Stromal cell of bone marrow (primary cell): ENCODE results near the gene ODF4.

Source experiments
- DNase-seq: peaks from one replicate; pipeline ENCODE4 v3.0.0-alpha.2; 2012; ENCODE audit warnings: low read depth

The ODF4 gene, protein sequence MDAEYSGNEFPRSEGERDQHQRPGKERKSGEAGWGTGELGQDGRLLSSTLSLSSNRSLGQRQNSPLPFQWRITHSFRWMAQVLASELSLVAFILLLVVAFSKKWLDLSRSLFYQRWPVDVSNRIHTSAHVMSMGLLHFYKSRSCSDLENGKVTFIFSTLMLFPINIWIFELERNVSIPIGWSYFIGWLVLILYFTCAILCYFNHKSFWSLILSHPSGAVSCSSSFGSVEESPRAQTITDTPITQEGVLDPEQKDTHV

DNA sequence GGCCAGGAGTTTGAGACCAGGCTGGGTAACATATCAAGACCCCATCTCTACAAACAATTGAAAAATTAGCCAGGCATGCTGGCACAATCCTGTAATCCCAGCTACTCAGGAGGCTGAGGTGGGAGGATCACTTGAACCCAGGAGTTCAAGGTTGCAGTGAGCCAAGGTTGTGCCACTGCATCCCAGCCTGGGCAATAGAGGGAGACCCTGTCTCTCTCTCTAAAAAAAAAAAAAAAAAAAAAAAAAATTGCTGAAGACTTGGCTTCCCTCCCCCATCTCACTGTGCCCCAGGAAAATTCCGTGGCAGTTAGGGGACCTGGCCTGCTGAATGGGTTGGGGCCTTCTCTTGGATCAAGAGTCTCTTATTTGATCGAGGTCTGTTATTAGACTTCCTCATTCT is at the start of gene ODF4:
Gene ODF4 (plus strand): TSS at position 301 of the 400 bp plus-strand sequence. CDS start 212 bp downstream, outside the sequence.
- no peak for DNase-seq

DNA sequence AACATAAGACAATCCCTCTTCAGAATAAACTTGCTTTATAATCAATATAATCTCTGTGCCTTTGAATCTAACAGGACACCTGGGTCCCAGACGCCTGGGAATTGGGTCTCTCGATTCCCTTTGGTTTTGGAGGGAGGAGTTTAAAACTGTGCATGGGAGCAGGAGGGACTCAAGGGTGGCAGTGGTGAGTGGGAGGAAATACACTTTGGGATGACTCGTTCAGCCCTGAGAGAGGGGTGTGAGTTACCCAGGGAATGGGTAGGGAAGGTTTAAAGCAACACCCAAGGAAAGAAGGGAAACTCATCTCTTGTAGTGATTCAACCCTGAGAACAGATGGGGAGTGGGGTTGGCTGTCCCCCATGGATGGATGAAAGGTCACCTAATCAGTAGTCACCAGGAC is 49.6 kb upstream of the ODF4 start:
- DNase-seq, result no peak

DNA sequence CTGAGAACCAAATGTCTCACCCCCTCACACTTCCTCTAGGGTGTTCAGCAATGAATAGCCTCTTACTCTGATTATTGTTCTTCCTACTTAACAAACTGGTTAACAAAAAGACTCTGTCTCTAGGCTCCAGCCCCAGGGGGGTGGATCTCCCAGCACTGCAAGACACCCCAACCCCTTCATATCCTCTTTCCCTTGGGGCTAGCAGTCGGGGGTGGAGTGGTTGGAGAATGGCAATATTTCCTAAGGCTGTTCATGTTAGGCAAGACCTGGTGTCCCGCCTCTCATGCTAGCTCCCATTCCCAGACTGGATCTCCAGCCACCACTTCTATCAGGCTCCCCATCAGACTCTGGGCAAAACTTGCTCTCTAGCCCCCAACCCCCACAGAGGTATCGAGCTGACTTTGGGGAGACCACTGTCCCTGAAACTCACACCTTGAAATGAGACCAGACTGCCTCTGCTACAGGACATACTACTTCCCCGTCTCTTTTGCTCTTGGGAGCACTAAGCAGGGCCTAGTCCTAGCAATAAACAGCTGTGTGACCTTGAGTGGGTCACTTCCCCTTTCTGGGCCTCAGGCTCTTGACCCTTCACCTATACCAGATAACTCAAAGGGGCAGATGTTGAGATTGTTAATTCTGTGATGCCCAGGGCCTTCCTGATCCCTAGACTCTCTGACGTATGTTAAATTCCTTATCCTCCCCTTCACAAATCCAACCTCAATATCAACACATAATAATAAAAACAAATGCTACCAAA is 46.8 kb upstream of the ODF4 start:
- no peak for DNase-seq

DNA sequence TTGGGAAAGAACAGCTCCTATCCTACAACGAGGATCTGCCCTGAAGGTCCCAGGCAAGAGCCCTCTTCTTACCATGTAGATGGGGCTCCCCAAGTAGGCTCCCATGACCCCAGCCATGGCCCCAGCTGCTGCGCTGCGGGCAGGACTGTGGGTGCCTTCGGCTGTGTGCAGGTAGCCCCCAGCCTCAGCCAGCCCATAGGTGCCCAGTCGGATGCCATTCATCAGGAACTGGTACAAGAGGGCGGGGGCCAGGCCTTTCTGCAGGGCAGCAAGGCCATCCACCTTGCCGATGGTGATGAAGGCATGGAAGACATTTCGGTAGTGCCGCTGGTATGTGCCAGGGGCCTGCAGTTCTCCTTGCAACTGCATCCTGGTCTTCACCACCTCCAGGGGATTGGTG is 45.3 kb upstream of the ODF4 start:
- DNase-seq, result no peak

DNA sequence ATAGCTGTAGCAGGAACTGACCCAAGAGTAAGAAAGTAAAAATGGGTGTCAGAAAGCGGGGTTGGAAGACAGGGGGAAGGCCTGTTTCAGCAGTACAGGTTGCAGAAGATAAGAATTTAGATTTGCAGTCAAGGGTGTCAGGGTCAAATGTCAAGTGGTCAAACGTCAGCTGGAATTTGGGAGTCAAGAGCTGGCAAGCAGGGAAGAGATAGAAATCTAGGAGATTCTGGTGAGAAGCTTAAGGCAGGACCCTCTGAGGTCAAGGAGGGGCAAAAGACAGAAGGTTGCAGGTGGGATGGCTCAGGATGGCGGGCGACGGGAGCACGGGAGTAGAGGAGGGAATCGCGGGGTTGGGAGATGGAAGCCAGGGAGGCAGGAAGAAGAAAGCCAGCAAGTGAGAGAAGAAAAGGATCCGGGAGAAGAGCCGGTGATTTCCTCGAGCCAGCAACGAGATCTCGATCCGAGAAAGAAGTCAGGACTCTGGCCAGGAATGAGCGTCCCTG is 44.8 kb upstream of the ODF4 start:
- no peak for DNase-seq

DNA sequence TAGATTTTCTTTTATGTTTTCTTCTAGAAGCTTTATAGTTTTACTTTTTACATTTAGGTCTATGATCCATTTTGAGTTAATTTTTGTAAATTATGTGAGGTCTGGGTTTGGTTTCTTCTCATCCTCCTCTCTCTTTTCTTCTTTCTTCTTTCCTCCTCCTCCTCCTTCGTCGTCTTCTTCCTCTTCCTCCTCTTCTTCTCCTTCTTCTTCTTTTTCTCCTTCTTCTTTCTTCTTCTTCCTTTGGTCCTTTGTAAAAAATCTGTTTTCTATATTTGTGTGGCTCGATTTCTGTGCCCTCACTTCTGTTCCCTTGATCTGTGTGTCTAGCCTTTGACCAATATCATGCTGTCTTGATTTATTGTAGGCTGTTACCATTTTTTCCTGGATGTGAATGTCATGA is 39.4 kb upstream of the ODF4 start:
- no peak for DNase-seq

DNA sequence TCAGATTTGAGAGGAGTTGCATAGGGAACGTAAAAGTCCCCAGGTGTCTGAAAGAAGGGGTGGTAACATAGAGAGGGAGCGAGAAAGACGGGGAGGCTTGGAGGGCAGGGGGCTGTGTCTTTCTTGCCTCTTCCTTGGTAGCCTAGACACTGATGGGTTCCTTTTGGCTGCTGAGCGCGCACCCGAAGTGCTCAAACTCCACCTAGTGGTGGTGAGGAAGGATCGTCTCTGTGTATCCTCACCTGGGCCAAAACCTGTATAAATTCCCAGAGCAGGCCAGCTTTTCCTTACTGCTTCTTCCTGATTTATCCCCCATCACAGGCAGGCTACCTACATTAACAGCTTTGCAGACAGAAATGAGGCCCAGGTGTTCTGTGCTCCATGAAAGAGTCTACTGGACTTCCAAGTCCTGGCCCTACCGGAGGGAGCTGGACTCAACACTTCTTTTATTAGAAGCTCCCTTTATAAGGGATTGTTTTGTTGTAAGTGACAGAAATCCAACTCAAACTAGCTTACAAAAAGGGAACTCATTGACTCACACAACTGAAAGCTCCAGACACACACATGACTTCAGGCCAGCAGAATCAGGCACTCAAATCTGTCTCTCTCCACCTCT is 38.9 kb upstream of the ODF4 start:
- peak; percentile 37 for DNase-seq

DNA sequence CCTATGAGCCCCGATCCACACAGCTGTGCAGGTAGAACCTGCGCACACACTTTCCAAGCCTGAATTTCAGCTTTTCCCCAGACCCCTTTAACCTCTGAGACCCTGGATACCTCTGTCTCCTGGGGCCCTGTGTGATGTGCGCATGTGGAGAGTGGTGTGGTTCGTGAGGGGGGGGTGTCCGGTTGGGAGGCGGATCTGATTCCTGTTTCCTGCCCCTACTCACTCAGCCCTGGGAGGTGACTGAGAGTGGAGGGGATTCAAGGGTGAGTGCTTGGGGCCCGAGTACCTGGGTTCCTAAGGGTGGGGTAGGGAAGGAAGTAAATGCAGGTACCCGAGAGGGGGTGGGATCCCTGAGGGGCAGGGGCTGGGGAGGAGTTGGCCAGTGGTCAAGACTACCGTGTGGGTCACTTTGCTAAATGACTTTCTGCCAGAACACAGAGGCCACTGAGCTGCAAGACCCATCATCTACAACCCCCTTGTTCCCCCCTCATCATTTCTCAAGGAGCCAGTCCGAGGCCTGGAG is 29.0 kb upstream of the ODF4 start:
- DNase-seq, result no peak

DNA sequence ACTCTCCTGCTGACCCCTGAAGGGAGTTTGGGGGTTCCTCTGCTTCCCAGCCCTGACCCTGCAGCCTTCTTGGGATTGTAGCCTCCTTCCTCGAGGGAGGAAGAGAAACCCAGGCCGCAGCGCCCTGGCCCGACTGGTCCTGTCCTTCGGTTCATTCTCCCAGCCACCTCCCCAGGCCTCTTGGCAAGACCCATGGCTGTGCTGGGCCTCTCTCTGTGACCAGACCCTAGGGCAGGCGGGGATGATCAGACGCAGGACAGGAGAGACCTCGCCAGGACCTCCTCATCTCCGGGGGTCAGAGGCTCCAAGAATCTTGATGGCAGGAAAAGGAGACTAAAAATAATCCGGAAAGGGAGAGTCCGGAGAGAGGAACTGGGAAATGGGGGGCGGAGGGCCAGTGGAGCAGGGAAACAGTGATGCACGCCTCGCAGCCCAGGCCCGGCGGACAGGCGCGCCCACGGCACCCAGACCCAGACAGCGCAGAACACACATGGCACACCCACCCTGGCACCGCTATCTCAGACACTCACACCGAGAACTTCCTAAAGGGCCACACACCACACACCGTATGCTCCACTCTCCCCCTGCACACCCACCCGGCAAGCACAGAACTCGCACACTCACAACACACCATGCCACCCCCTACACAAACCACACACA is 28.4 kb upstream of the ODF4 start:
- no peak for DNase-seq

DNA sequence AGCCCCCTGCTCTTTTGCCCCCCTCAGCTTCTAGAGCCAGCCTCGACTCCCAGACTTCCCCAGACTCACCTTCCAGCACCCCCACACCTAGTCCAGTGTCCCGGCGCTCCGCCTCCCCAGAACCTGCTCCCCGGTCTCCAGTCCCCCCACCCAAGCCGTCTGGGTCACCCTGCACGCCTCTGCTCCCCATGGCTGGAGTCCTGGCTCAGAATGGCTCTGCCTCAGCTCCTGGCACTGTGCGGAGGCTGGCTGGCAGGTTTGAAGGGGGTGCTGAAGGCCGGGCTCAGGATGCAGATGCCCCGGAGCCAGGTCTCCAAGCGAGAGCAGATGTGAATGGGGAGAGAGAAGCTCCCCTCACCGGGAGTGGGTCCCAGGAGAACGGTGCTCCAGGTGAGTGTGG is 27.4 kb upstream of the ODF4 start:
- DNase-seq, result no peak

DNA sequence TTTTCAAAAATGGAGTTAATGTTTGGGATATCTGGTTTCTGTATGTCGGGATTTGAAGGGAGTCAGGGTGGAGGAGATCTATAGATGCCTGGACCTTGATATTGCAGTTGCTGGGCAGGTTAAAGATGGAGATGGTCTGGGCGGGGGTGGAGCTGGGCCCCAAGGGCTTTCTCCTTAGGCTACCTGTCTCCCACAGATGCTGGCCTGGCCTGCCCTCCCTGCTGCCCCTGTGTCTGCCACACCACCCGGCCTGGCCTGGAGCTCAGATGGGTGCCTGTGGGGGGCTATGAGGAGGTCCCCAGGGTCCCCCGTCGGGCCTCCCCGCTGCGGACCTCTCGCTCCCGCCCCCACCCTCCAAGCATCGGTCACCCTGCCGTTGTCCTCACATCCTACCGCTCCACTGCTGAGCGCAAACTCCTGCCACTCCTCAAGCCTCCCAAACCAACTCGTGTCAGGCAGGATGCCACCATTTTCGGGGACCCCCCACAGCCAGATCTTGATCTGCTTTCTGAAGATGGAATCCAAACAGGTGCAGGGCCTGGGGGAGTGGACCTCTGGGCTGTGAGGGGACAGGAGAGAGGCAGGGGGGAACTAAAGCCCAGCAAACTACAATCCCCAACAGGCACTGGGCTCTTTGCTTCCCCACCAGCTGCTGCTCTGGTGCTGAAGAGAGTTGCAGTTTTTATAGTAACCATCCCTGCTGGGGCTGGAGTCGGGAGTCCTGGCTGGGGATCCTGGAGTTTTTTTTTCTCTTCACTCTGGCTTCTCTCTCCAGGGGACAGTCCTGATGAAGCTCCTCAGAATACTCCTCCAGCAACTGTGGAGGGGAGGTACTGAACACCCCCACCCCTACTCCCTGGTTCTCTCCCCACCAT is 26.7 kb upstream of the ODF4 start:
- DNase-seq, result no peak

DNA sequence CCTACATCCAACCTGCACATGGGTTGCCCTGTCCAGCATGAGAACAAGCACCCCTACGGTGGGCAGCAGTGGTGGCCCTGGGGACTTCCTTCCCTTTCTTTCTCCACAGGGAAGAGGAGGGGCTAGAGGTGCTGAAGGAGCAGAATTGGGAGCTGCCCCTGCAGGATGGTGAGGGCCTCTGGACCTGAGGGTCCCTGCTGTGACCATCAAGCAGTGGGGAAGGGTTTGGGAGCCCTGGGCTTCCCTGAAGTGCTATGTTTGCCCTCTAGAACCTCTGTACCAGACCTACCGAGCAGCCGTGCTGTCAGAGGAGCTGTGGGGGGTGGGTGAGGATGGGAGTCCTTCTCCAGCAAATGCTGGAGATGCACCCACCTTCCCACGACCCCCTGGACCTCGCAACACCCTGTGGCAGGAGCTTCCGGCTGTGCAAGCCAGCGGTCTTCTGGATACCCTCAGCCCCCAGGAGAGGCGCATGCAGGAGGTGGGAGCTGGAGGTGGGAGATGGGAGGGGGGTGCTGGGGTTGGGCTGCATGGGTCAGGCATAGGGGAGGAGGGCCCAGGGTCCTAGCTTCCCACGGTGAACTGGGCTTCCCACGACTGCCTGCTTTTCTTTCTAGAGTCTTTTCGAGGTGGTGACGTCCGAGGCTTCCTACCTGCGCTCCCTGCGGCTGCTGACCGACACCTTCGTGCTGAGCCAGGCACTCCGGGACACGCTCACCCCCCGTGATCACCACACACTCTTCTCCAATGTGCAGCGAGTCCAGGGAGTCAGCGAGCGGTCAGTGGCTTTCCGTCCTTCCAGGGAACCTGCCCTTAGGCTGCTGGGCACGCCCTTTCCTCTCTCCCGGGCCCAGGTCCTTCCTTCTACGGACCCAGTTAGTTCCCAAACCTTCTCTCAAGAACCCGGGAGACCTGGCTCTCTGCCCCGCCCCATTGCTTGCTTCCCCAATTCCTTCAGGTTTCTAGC is 24.6 kb upstream of the ODF4 start:
- DNase-seq, result no peak

DNA sequence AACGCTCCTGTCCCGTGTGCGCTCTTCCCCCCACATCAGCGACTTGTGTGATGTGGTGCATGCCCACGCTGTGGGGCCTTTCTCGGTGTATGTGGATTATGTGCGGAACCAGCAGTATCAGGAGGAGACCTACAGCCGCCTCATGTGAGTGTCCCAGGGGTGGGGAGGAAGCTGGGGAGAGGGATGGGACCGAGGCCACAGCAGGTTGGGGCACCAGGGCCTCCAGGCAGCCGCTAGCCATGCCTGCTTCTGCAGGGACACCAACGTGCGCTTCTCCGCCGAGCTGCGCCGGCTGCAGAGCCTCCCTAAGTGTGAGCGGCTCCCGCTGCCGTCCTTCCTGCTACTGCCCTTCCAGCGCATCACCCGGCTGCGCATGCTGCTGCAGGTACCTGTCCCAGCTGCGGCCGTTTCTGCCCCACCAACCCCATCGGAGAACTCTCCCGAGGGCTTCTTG is 23.8 kb upstream of the ODF4 start:
- DNase-seq, result no peak

DNA sequence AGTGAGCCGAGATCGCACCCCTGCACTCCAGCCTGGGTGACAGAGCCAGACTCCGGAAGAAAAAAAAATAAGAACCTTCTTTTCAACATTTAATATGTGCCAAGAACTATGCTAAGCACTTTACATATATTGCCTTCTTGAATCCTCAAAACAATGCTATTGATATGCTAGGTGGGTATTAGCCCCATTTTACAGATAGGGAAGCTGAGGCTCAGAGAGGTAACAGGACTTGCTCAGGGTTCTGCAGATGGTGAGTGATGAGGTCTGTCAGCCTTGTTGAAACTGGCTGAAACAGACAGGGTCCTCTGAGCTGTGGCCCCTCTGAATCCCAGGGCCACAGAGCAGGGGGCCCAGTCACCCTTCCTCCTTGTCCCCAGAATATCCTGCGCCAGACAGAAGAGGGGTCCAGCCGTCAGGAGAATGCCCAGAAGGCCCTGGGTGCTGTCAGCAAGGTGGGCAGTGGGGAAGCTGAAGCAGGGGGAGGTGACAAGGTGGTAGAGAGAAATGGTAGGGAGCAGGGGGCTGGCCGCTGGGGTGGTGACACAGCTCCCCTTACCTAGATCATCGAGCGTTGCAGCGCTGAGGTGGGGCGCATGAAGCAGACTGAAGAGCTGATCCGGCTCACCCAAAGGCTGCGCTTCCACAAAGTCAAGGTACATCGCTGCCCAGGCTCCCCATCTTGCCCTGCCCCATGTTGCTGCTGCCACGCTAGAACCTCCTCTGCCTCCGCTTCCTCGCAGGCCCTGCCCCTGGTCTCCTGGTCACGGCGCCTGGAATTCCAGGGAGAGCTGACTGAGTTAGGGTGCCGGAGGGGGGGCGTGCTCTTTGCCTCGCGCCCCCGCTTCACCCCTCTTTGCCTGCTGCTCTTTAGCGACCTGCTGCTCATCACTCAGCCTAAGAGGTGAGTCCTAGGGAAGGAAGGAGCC is 21.4 kb upstream of the ODF4 start:
- no peak for DNase-seq

DNA sequence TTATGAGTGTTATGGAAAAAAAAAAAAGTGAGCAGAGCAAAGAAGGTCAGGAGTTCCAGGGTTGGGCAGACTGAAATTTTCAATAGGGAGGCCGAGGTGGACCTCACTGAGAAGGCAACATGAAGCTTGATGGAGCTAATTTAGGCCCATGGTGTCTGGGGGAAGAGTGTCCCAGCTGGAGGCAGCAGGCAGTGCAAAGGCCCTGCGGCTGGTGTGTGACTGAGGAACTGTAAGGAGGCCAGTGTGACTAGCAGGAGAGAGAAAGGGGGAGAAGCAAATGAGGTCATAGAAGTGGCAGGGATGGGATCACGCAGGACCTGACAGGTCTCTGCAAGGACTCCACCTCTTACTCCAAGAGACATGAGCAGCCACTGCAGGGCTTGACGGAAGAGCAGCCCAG is 19.4 kb upstream of the ODF4 start:
- DNase-seq, result no peak

DNA sequence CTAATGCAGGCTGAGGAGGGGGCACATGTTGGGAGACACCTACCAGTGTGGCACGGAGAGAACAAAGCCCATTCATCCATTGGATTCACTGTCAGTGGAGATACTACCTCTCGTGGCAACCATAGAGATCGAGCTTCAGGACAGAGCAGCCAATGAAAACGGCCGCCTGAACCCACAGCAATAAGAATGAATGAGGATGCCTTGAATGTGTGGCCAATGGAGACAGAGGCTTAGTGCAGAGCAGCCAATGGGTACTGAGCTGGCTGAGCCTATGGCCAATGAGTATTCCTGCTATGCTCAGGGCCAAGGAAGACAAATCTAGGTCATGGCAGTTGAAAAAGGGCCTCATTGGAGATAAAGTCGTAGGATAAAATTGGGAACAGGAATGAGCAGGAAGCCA is 18.6 kb upstream of the ODF4 start:
- DNase-seq, result no peak

DNA sequence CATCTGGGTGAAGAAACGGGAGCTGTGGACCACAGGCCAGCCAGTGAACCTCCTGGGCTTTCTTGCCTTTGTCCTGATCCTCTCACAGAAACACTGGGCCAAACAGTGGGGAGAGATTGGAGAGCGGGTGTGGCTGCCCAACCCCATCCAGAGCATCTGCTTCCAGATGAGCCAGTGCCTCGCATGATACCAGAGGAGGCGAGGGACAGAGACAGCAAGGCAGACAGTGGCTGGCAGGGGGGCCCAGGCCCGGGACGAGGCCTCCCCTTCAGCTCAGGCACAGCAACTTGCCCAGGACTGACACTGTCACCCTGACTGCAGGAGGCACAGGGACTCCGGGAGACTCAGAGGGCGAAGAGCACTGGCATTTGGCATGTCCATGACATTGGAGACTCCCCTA is 17.6 kb upstream of the ODF4 start:
- DNase-seq, result no peak

DNA sequence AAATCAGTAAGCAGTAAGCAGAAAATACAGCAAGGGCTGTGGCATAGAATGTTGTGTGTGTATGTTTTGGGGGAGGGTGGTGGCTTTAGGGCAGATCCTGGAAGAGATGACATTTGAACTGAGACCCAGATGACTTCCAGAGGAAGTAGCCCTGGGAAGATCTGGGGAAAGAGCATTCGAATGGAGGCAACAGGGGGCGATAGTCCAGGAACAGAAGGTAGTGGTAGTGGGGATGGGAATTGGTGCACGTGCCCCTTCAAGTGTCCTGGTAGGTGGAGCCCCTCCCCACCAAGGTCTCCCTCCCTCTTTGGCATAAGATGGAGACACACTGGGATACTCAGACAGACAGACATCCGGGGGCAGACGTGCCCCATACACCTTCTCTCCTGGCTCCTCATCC is 15.5 kb upstream of the ODF4 start:
- no peak for DNase-seq

DNA sequence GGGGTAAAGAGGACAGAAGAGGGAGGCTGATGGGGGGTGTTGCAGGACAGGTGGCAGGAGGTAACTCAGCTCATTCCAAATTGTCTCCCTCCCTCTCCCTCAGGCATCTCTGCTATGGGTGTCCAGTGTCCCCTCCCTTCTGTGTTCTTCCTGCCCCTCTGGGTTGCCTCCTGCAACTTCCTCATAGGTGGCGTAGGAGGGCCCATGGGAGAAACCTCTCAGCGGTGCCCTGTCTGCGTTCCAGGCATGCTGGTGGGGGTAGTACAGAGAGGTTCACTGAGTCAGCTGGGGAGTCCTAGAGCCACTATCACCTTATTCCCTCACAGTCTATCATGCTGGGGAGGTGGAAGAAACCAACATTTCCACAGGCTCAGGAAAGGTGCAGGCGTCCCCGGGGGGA is 14.7 kb upstream of the ODF4 start:
- no peak for DNase-seq
